Measurements from ENCODE around the gene SMC1B.

DNA sequence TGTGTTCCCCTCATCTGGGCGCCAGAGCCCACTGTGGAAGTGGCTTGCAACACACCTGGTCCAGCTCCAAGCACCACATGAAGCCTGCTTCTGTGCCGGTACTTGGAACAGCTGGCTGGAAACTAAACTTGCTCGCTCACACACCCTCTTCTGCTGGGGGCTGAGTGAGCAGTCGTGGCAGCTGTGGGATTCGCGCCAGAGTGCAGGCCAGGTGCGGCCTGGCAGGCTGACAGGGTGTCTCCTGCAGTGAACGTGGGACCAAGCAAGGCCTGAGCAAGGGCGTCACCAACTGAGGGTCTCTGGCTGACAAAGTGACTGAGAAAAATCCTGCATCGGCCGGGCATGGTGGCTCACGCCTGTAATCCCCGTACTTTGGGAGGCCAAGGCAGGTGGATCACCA is 15.2 kb downstream of the SMC1B start:
- TF ChIP-seq, protein P1, sequence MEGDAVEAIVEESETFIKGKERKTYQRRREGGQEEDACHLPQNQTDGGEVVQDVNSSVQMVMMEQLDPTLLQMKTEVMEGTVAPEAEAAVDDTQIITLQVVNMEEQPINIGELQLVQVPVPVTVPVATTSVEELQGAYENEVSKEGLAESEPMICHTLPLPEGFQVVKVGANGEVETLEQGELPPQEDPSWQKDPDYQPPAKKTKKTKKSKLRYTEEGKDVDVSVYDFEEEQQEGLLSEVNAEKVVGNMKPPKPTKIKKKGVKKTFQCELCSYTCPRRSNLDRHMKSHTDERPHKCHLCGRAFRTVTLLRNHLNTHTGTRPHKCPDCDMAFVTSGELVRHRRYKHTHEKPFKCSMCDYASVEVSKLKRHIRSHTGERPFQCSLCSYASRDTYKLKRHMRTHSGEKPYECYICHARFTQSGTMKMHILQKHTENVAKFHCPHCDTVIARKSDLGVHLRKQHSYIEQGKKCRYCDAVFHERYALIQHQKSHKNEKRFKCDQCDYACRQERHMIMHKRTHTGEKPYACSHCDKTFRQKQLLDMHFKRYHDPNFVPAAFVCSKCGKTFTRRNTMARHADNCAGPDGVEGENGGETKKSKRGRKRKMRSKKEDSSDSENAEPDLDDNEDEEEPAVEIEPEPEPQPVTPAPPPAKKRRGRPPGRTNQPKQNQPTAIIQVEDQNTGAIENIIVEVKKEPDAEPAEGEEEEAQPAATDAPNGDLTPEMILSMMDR (conservative IDR thresholded peaks at IDR 0.05; ENCODE audit: low read depth, low read length), result no peak
- no peak for TF ChIP-seq EZH2 (IDR thresholded peaks at IDR 0.05; ENCODE audit: borderline replicate concordance, low read depth, low read length, poor library complexity, severe bottlenecking)
